ENCODE data around the gene UBQLN4. TPM values are rescaled to one million over a fixed set of nuclear protein-coding genes. Genes with fewer than 3 reads are reported as not detected.
A peak's percentile ranks its signal among the peaks of the same experiment; 100 is the strongest.

The UBQLN4 gene
- 10 to 100 TPM; 23.2 to 43.4 TPM for total RNA-seq

- H3K9me3 ChIP-seq: no peaks in the 10 kb centered on the region
- peak; percentile 48 for TF ChIP-seq CTCF (IDR thresholded peaks at IDR 0.05)
- H3K4me1 ChIP-seq: peaks cover 8% of the 10 kb centered on the region
- peak; percentile 87 for DNase-seq
- intact Hi-C loops (cut with DNase I): no loop called here
- peak within 1 kb of the TSS; percentile 76 to 84 for H3K9ac ChIP-seq (ENCODE audit: low read depth in 2 of 2, low read length in 2 of 2)
- no peaks in the 10 kb centered on the region for H3K36me3 ChIP-seq
- peak within 1 kb of the TSS; percentile 97 for H3K27ac ChIP-seq
- peak within 1 kb of the TSS; percentile 98 for H3K4me3 ChIP-seq
- H3K27me3 ChIP-seq: no peaks in the 10 kb centered on the region
Observed at GRCh38 chr1:156053768-156054499, at the start of gene UBQLN4. UBQLN4 (minus strand) TSS chr1:156053798; CDS start chr1:156053701, 97 bp downstream.

GRCh38 chr1:156102633-156103511 is 49.3 kb upstream of the UBQLN4 start:
- Histone ChIP-seq H3K4me1 (peaks cover 38% of the 10 kb centered on the region), H3K4me3 (no peak overlapping the region), H3K27me3 (no peaks in the 10 kb centered on the region), H3K27ac (peak overlapping the region; percentile 94), H3K9me3 (no peaks in the 10 kb centered on the region), H3K36me3 (no peaks in the 10 kb centered on the region), H3K9ac (ENCODE audit: low read depth in 2 of 2, low read length in 2 of 2) (peak overlapping the region in 1 of 2 donors; percentile 89)
- intact Hi-C loops (cut with DNase I): no loop called here
- no peak for TF ChIP-seq CTCF (IDR thresholded peaks at IDR 0.05)
- DNase-seq: peak; percentile 61

GRCh38 chr1:156101880-156102279 is 48.3 kb upstream of the UBQLN4 start:
- Histone ChIP-seq H3K9ac (ENCODE audit: low read depth in 2 of 2, low read length in 2 of 2) (peak overlapping the region; percentile 41 to 89), H3K36me3 (no peaks in the 10 kb centered on the region), H3K27ac (peak overlapping the region; percentile 94), H3K27me3 (no peaks in the 10 kb centered on the region), H3K4me3 (no peak overlapping the region), H3K4me1 (peaks cover 38% of the 10 kb centered on the region), H3K9me3 (no peaks in the 10 kb centered on the region)
- no peak for TF ChIP-seq CTCF (IDR thresholded peaks at IDR 0.05)
- intact Hi-C loops (cut with DNase I): no loop called here
- DNase-seq: peak; percentile 47

- peak overlapping the region in 1 of 2 donors; percentile 52 for H3K9ac ChIP-seq (ENCODE audit: low read depth in 2 of 2, low read length in 2 of 2)
- TF ChIP-seq CTCF (IDR thresholded peaks at IDR 0.05): no peak
- H3K4me3 ChIP-seq: no peak overlapping the region
- H3K9me3 ChIP-seq: no peaks in the 10 kb centered on the region
- peaks cover 37% of the 10 kb centered on the region for H3K4me1 ChIP-seq
- intact Hi-C loops (cut with DNase I): no loop called here
- H3K27me3 ChIP-seq: no peaks in the 10 kb centered on the region
- no peak for DNase-seq
- H3K36me3 ChIP-seq: no peaks in the 10 kb centered on the region
- peak overlapping the region; percentile 58 for H3K27ac ChIP-seq
Observed at GRCh38 chr1:156100205-156100995, 46.8 kb upstream of the UBQLN4 start.

- Histone ChIP-seq H3K9me3 (no peaks in the 10 kb centered on the region), H3K4me1 (peaks cover 26% of the 10 kb centered on the region), H3K9ac (ENCODE audit: low read depth in 2 of 2, low read length in 2 of 2) (no peak overlapping the region), H3K27me3 (no peaks in the 10 kb centered on the region), H3K36me3 (no peaks in the 10 kb centered on the region), H3K27ac (no peak overlapping the region), H3K4me3 (no peak overlapping the region)
- TF ChIP-seq CTCF (IDR thresholded peaks at IDR 0.05): no peak
- no peak for DNase-seq
- intact Hi-C loops (cut with DNase I): no loop called here
Observed at GRCh38 chr1:156099282-156099681, 45.7 kb upstream of the UBQLN4 start.

Measured in colonic mucosa (tissue), 4 donors.